G401 (cell line): Measurements from ENCODE around the gene HPF1. TPM values are rescaled to one million over a fixed set of nuclear protein-coding genes. Genes with fewer than 3 reads are reported as not detected.

Source experiments
- total RNA-seq: library from RNA; depleted of rRNA; stranded (reverse); fragments of >200 nt; shearing (Covaris generic); gene quantifications from 2 replicates; pipeline ENCODE4 v1.2.3, GENCODE V29; 2014; rRNA removed

The HPF1 gene
- total RNA-seq, 1 experiment from 2014 or later: 57.4 TPM

Other genes with a start within 250 kb of the HPF1 start
- gene NEK1, start 145.4 kb downstream of the HPF1 start, total RNA-seq: 3.0 and 3.9 TPM in 2 replicates
- gene CLCN3, start 137.4 kb downstream of the HPF1 start, total RNA-seq: 7.8 and 9.8 TPM in 2 replicates